T47D (cell line): Measurements from ENCODE around the gene FNDC8.
"Not testable (repeated sequence)": the region's sequence is repeated elsewhere in the genome, so short reads cannot be mapped to it uniquely, and the experiment has no call there.

Experiments
- DNase-seq, 2 experiments: peaks; one replicate each; pipeline versions ENCODE4 v3.0.0 to v3.0.0-alpha.2; 2011 to 2012; ENCODE audit warnings: low read depth in 1 of 2, low spot score in 1 of 2
- JUND ChIP-seq: IDR thresholded peaks from 2 replicates; pipeline ENCODE4 v1.6.1; 2012; ENCODE audit warnings: low read depth
- in situ Hi-C: cut with HindIII; loops from 2 replicates; pipeline ENCODE4 v1.10.0; 2016; ENCODE audit warnings: low sequenced_read_pairs, low pct_unique_long_range_greater_than_20kb

Gene FNDC8

DNA sequence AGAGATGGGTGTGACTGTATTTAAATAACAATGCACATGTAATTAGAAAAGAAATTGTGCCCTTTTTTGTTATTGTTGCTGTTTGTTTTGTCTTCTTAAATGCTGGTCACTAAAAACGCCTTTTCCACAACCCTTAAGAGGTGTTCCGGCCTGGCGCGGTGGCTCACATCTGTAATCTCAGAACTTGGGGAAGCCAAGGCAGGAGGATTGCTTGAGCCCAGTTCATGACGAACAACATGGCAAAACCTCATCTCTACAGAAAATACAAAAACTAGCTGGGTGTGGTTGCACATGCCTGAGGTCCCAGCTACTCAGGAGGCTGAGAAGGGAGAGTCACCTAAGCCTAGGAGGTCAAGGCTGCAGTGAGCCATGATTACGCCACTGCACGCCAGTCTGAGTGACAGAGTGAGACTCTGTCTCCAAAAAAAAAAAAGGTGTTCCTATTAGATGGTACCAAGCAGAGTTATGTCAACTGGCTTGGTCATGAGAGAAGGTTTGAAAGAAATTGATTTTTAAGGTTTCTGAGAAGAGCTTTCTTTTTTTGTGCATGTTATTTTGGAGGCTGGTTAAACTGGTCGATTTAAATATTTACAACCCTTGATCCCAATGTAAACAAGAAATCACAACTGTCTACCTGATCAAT lies 34.4 kb upstream of the FNDC8 start:
- DNase-seq: peak in 1 of 2 experiments; percentile 8
- in situ Hi-C loops: no loop called here
- no peak for TF ChIP-seq JUND

- TF ChIP-seq JUND: no peak
- in situ Hi-C loops: no loop called here
- peak in 1 of 2 experiments; percentile 70 for DNase-seq
Measured at GRCh38 chr17:35087731-35088355, 33.6 kb upstream of the FNDC8 start.

DNA sequence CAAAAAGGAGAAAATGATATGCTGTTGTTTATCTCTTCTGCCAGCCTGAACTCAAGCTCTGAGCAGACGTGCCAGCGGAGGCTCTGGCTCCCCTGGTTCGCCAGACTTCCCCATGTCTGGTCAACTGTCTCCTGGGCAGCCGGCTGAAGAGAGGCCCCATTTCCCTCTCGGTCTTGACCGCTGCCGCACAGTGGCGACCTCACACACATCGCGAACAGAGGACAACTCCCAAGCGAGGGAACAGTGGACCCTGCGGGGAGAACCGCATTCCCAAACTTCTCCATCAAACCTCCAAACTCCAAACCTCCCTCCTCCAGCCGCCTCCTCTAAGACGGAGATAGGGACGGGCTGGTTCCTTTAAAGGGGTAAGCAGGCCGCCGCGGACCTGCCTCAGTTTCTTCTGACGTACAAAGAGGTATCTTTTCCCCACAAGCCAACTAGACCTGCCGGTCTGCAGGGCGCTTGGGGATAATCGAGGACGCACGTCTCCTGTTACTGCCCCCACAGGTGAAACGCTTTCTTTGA lies 33.0 kb upstream of the FNDC8 start:
- peak; percentile 20 to 59 for DNase-seq
- in situ Hi-C loops: no loop called here
- TF ChIP-seq JUND: no peak

GRCh38 chr17:35088881-35089585 lies 32.4 kb upstream of the FNDC8 start:
- TF ChIP-seq JUND: no peak
- DNase-seq: peak; percentile 87 to 92
- in situ Hi-C loops: no loop called here

DNA sequence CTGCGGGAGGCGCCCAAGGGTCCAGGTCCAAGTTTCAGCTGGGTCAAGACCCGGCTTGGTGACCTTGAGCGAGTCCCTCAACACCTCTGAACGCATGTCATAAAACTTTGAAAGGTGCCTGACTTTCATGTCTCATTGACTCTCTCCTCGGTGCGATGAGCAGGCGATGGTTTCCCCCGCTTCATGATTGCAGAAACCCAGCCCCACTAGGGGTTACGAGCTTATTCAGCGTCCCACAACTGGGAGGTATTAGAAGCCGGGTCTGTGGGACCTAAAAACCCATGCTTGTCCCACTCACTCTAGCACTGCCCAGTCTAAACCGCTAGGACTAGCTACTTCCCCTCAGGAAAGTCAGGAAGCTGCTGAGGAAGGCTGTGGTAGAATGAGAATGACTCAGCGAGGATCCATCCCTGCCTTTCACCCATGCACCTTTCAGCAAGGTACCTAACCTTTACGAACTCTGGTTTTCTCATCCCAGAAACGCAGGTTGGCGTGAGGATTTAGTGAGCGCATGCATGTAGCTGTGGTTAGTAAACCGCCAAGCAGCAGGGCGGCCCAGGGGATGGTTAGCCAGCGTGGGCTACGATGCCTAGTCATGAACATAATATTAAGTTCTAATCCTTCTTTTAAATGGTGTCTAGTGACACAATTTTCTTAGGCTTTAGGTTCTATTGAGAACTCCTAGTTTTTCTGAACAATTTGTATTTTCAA lies 31.7 kb upstream of the FNDC8 start:
- no peak for TF ChIP-seq JUND
- in situ Hi-C loops: no loop called here
- no peak for DNase-seq

DNA sequence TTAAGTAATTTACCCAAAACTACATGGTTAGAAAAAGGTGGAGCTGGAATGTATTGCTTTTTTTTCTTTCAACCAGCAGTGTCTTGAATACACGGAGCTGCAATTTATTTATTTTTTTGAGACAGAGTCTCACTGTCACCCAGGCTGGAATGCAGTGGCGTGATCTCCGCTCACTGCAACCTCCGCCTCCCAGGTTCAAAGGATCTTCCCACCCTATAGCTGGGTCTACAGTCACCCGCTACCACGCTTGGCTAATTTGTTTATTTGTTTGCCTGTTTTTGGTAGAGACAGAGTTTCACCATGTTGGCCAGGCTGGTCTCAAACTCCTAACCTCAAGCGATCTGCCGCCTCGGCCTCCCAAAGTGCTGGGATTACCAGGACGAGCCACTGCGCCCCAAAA lies 30.7 kb upstream of the FNDC8 start:
- DNase-seq, in situ Hi-C loops: not testable (repeated sequence)

GRCh38 chr17:35094902-35095301 lies 26.5 kb upstream of the FNDC8 start:
- peak in 1 of 2 experiments; percentile 17 for DNase-seq
- no peak for TF ChIP-seq JUND
- in situ Hi-C loops: no loop called here

- no peak for TF ChIP-seq JUND
- in situ Hi-C loops: no loop called here
- no peak for DNase-seq
Measured at GRCh38 chr17:35095741-35096140, 25.7 kb upstream of the FNDC8 start.

DNA sequence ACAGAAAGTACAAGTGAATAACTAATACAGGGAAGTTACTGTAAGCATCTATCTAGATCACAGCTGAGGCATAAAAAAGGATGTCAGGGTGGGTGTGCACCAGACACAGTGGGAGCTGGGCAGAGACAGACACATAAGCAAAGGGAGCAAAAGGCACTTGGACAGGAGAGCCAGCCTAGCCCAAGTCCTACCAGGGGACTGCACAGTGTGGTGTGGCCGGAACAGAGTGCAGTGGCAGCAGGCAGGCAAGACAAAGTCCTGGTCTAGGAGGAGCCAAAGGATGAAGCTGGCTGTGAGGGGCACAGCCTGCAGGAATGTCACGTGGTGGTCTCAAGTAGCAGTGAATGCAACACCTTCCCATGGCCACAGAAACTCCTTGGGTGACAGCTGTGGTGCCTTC lies 23.6 kb upstream of the FNDC8 start:
- no peak for TF ChIP-seq JUND
- in situ Hi-C loops: no loop called here
- no peak for DNase-seq

- DNase-seq: no peak
- in situ Hi-C loops: no loop called here
- no peak for TF ChIP-seq JUND
Measured at GRCh38 chr17:35099908-35100307, 21.5 kb upstream of the FNDC8 start.

DNA sequence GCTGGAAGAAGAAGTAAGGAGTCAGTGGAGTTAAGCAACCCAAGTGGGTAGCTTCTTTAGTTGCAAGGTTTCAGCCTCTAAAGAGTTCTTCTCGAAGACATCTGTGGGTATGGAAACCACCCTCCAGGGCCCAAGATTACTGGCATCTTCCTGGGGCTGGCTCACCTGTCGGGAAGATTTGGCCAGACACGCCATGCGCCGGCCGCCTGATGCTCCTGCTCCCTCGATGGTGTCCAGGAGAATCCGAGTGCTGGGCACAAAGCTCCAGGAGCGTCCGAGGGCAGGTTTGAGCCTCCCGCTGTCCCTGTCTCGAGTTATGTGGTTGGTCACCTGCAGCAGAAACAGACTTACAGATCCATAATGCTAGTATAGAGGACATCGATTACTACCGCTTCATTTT lies 20.4 kb upstream of the FNDC8 start:
- TF ChIP-seq JUND: no peak
- no peak for DNase-seq
- in situ Hi-C loops: no loop called here

- in situ Hi-C loops: no loop called here
- no peak for TF ChIP-seq JUND
- DNase-seq: no peak
Measured at GRCh38 chr17:35101725-35102124, 19.7 kb upstream of the FNDC8 start.
